Endothelial cell (in vitro differentiated cells): ENCODE results near the gene CYP2J2. TPM values are rescaled to one million over a fixed set of nuclear protein-coding genes. Genes with fewer than 3 reads are reported as not detected.
"Not testable (repeated sequence)": the region's sequence is repeated elsewhere in the genome, so short reads cannot be mapped to it uniquely, and the experiment has no call there.

Source experiments
- DNase-seq: peaks from one replicate; pipeline ENCODE4 v3.0.0; 2021; ENCODE audit warnings: low spot score
- H3K27ac Mint-ChIP-seq: one replicate; pipeline ENCODE4 v1.8.0; 2021; ENCODE audit warnings: mixed read lengths, inconsistent platforms; ENCODE audit not compliant: unreplicated experiment
- H3K27me3 Mint-ChIP-seq: one replicate; pipeline ENCODE4 v1.8.0; 2021; ENCODE audit warnings: mild to moderate bottlenecking, moderate library complexity, mixed read lengths, inconsistent platforms; ENCODE audit not compliant: unreplicated experiment
- H3K36me3 Mint-ChIP-seq: one replicate; pipeline ENCODE4 v1.8.0; 2021; ENCODE audit warnings: mild to moderate bottlenecking, low read depth, mixed read lengths, inconsistent platforms; ENCODE audit not compliant: unreplicated experiment
- H3K4me1 Mint-ChIP-seq: one replicate; pipeline ENCODE4 v1.8.0; 2021; ENCODE audit warnings: mild to moderate bottlenecking, mixed read lengths, inconsistent platforms; ENCODE audit not compliant: unreplicated experiment
- H3K4me3 Mint-ChIP-seq: one replicate; pipeline ENCODE4 v1.8.0; 2021; ENCODE audit warnings: mild to moderate bottlenecking, mixed read lengths, inconsistent platforms; ENCODE audit not compliant: unreplicated experiment
- H3K9me3 Mint-ChIP-seq: one replicate; pipeline ENCODE4 v1.8.0; 2021; ENCODE audit warnings: mixed read lengths, inconsistent platforms; ENCODE audit not compliant: unreplicated experiment
- total RNA-seq: library from RNA; stranded (reverse); fragmentation: NEBNext Ultra II Directional; extraction: Animal tissue kit (Norgen Biotek cat#: 25700); gene quantifications from one replicate; pipeline ENCODE4 v1.2.1, GENCODE V29; 2021; ENCODE audit not compliant: unreplicated experiment
- TF ChIP-seq, protein P1 (sequence below): fragments of 200-600 bp; sonication (generic); IDR thresholded peaks from one replicate; pipeline ENCODE4 v1.5.0; 2021; ENCODE audit warnings: antibody characterized with exemption; ENCODE audit not compliant: unreplicated experiment

Gene CYP2J2
- total RNA-seq, 1 donor from 2014 or later, result 0.64 TPM

DNA sequence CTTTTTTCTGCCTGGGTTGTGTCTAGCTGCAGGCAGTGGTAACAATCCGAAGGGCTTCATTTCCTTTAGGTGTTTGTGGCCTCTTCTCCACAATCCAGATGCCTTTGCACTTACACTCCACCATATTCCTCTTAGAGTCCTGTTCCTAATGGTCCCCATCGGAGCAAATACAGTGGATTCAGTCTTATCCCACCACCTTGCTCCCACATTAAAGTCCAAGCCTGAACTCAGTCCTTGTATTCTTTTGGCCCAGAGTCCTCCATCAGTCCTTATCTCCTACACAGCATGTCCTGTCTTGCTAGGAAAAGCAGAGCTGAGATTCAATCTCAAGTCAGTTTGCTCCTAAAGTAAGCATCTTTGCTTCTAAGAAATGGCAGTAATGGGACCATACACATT is 8.8 kb downstream of the CYP2J2 start:
- no peaks in the 10 kb centered on the region for H3K36me3 Mint-ChIP-seq
- H3K9me3 Mint-ChIP-seq, result no peaks in the 10 kb centered on the region
- no peak overlapping the region for H3K4me3 Mint-ChIP-seq
- H3K27ac Mint-ChIP-seq, result no peak overlapping the region
- TF ChIP-seq, protein P1, sequence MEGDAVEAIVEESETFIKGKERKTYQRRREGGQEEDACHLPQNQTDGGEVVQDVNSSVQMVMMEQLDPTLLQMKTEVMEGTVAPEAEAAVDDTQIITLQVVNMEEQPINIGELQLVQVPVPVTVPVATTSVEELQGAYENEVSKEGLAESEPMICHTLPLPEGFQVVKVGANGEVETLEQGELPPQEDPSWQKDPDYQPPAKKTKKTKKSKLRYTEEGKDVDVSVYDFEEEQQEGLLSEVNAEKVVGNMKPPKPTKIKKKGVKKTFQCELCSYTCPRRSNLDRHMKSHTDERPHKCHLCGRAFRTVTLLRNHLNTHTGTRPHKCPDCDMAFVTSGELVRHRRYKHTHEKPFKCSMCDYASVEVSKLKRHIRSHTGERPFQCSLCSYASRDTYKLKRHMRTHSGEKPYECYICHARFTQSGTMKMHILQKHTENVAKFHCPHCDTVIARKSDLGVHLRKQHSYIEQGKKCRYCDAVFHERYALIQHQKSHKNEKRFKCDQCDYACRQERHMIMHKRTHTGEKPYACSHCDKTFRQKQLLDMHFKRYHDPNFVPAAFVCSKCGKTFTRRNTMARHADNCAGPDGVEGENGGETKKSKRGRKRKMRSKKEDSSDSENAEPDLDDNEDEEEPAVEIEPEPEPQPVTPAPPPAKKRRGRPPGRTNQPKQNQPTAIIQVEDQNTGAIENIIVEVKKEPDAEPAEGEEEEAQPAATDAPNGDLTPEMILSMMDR, result no peak
- peaks cover 13% of the 10 kb centered on the region for H3K4me1 Mint-ChIP-seq
- peaks cover 1% of the 10 kb centered on the region for H3K27me3 Mint-ChIP-seq
- DNase-seq, result no peak

DNA sequence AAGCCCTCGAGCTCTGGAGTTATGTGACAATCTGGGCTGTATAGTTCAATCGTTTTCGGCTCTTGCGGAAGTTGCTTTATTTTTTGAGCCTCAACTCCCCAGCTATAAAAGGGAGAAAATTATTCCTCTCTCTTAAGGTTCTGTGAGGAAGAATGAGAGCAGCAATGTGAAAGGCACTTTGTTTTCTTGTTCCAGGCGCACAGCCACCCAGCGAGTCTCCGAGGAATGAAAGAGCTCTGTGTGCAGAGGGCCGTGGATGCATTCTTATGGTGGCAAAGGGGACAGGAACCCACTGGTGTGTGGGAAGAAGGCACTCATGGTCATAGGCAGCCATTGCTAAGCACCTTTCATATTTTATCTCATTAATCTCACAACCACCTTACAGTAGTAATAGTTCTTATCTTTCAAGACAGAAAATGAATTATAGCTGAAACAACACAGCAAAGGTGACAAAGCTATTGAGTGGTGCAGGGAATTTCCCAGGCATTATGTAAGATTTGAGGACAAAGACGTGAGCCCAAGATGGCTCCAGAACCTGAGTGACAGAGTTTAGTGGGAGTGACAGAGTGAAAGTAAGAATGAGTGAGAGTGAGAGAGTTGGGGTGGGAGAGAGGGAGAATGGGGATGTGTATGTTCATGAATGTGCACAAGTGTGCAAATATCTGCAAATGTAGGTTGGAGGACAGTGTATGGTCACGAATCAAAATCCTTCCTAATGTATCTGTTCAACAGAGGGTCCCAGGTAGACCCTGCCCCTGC is 9.4 kb downstream of the CYP2J2 start:
- TF ChIP-seq, protein P1, result no peak
- H3K9me3 Mint-ChIP-seq, result no peaks in the 10 kb centered on the region
- H3K4me3 Mint-ChIP-seq, result no peak overlapping the region
- peaks cover 1% of the 10 kb centered on the region for H3K27me3 Mint-ChIP-seq
- H3K27ac Mint-ChIP-seq, result no peak overlapping the region
- peaks cover 13% of the 10 kb centered on the region for H3K4me1 Mint-ChIP-seq
- H3K36me3 Mint-ChIP-seq, result no peaks in the 10 kb centered on the region
- DNase-seq, result no peak

DNA sequence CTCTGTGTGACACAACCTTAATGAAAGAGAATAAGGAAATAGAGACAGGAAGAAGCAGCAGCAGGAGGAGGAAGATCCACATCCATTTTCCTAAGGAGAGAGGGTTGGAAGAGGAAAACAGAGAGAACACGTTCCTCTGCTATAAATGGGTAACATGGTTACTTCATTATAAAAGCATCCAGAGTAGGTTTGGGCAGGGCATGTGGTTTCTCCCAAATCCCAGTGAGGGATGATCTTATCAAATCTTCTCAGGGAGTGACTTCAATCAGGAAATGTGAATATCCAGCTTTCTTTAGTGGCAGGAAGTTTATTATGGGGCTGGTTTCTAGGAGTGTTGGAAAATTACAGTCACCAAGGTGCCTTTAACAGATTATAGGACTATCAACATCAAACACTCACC is 11.1 kb downstream of the CYP2J2 start:
- no peak overlapping the region for H3K4me3 Mint-ChIP-seq
- H3K4me1 Mint-ChIP-seq, result peaks cover 13% of the 10 kb centered on the region
- H3K36me3 Mint-ChIP-seq, result no peaks in the 10 kb centered on the region
- DNase-seq, result no peak
- H3K9me3 Mint-ChIP-seq, result no peaks in the 10 kb centered on the region
- peaks cover 1% of the 10 kb centered on the region for H3K27me3 Mint-ChIP-seq
- TF ChIP-seq, protein P1, result no peak
- H3K27ac Mint-ChIP-seq, result peak overlapping the region; percentile 7

DNA sequence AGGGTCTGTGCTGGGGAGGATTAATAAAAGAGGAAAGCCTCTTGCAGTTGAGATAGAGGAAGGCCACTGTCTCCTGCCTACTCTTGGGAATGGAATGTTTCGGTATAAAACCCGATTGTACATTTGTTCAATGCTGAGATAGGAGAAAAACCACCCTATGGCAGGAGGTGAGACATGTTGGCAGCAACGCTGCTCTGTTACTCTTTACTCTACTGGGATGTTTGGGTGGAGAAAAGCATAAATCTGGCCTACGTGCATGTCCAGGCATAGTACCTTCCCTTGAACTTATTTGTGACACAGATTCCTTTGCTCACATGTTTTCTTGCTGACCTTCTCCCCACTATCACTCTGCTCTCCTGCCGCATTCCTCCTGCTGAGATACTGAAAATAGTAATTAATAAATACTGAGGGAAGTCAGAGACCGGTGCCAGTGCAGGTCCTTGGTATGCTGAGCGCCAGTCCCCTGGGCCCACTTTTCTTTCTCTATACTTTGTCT is 11.7 kb downstream of the CYP2J2 start:
- DNase-seq, H3K36me3 Mint-ChIP-seq, H3K9me3 Mint-ChIP-seq, H3K27ac Mint-ChIP-seq, H3K27me3 Mint-ChIP-seq, H3K4me3 Mint-ChIP-seq: not testable (repeated sequence)
- H3K4me1 Mint-ChIP-seq, result peaks cover 13% of the 10 kb centered on the region

DNA sequence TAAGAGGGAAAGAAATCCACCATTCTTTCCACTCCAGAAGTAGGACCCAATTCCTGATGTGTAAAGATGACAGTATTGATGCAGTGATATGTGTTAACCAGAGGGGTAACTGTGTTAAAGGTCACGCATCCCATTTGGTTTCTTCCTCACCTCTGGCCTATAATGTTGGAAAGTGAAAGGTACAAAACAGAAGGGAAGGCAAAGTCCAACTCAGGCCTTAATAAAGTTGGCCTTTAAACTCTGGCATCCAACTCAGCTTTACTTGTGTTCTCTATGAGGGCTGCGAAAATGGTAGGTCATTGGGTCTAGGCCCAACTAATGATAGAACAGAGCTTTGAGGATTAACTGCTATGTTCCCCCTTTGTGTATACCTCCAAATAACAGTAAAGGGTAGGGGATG is 17.9 kb downstream of the CYP2J2 start:
- no peaks in the 10 kb centered on the region for H3K9me3 Mint-ChIP-seq
- no peaks in the 10 kb centered on the region for H3K36me3 Mint-ChIP-seq
- H3K27ac Mint-ChIP-seq, result no peak overlapping the region
- TF ChIP-seq, protein P1, result no peak
- H3K4me3 Mint-ChIP-seq, result no peak overlapping the region
- H3K27me3 Mint-ChIP-seq, result peaks cover 1% of the 10 kb centered on the region
- H3K4me1 Mint-ChIP-seq, result peaks cover 6% of the 10 kb centered on the region
- no peak for DNase-seq
